GM12891 (cell line): Measurements from ENCODE around the gene SYVN1.

Source experiments
- DNase-seq: peaks from one replicate; pipeline ENCODE4 v3.0.0; 2011; ENCODE audit warnings: low spot score; ENCODE audit not compliant: insufficient read length
- FAIRE-seq: peaks from 2 replicates; lab custom pipeline; 2011; peaks lifted over from hg19 to GRCh38; lab: Jason Lieb, UNC
- PAX5 ChIP-seq: IDR thresholded peaks from 2 replicates; pipeline ENCODE4 v1.6.1; 2011; ENCODE audit warnings: low read length, moderate library complexity, mild to moderate bottlenecking; ENCODE audit not compliant: insufficient read depth, severe bottlenecking
- POLR2A ChIP-seq: IDR thresholded peaks from 2 replicates; pipeline ENCODE4 v1.6.1; 2011; ENCODE audit warnings: low read depth, low read length, control low read depth
- POLR2AphosphoS5 ChIP-seq: IDR thresholded peaks from 2 replicates; pipeline ENCODE4 v1.6.1; 2011; ENCODE audit warnings: low read depth, low read length, control low read depth
- POU2F2 ChIP-seq: IDR thresholded peaks from 2 replicates; pipeline ENCODE4 v1.6.1; 2011; ENCODE audit warnings: low read depth, mild to moderate bottlenecking, control low read depth, low read length, moderate library complexity
- SPI1 ChIP-seq: IDR thresholded peaks from 2 replicates; pipeline ENCODE4 v1.6.1; 2011; ENCODE audit warnings: low read depth, low read length, control low read depth
- TAF1 ChIP-seq: IDR thresholded peaks from 2 replicates; pipeline ENCODE4 v1.6.1; 2011; ENCODE audit warnings: low read depth, low read length, control low read depth

The SYVN1 gene

GRCh38 chr11:65127473-65128181, 6.7 kb downstream of the SYVN1 start:
- no peak for FAIRE-seq
- no peak for TF ChIP-seq TAF1
- no peak for TF ChIP-seq POU2F2
- TF ChIP-seq POLR2AphosphoS5: no peak; the same call in 1 of the 2 replicates
- TF ChIP-seq PAX5: no peak
- no peak for TF ChIP-seq POLR2A
- TF ChIP-seq SPI1: no peak

GRCh38 chr11:65126624-65127274, 7.6 kb downstream of the SYVN1 start:
- FAIRE-seq (no peak), DNase-seq (no peak)
- TF ChIP-seq POLR2AphosphoS5 (peak; percentile 51; the same call in 1 of the 2 replicates), POU2F2 (no peak), TAF1 (no peak), PAX5 (no peak), SPI1 (no peak), POLR2A (no peak; the same call in 1 of the 2 replicates)

More at GRCh38 chr11:65127473-65128181, 6.7 kb downstream of the SYVN1 start:
- DNase-seq: no peak

GRCh38 chr11:65125197-65126056, 8.9 kb downstream of the SYVN1 start:
- TF ChIP-seq POLR2AphosphoS5 (no peak), POU2F2 (no peak), POLR2A (no peak), SPI1 (no peak), TAF1 (no peak), PAX5 (no peak)
- no peak for FAIRE-seq
- no peak for DNase-seq

DNA sequence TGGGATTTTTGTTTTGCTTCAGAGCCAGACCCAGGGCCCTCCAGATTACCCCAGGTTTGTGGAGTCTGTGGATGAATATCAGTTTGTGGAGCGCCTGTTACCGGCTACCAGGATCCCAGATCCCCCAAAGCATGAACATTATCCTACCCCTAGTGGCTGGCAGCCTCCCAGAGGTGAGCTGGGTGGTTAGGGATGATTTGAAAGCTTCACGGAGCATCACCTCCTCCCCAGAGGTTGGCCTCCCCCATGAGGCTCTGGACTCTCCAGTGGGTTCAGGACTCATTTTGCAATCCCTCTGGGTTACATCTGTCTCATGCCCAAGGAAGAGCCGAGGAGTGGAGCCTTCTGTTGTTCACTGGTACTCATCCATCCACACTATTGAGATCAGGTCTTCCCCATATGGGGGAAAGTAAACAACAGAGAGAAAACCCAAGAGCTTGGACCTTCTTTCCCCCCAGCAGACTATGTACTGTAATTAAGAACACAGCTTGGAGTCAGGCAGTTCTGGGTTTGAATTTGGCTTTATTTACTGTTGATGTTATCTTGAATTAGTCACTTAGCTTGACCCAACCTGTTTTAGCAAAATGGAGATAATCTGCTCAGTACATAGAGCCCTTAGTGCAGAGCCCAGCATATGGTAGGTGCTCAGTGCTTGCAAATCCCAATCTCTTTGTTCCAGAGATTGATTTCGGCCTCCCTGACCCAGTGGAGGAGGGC, 9.7 kb downstream of the SYVN1 start:
- no peak for TF ChIP-seq POLR2A
- TF ChIP-seq PAX5: no peak
- TF ChIP-seq POLR2AphosphoS5: no peak
- no peak for TF ChIP-seq TAF1
- TF ChIP-seq POU2F2: no peak
- no peak for TF ChIP-seq SPI1
- DNase-seq (no peak), FAIRE-seq (no peak)

GRCh38 chr11:65121865-65122696, 12.2 kb downstream of the SYVN1 start, which contains the start of the genes FAU and MRPL49:
TSS of gene FAU (minus strand) at chr11:65122134. CDS start at chr11:65121813, 321 bp downstream.
TSS of gene MRPL49 (plus strand) at chr11:65122321. CDS start at chr11:65122347, 26 bp downstream.
- TF ChIP-seq POLR2AphosphoS5: peak; percentile 91
- TF ChIP-seq PAX5: no peak
- peak; percentile 52; the same call in 1 of the 2 replicates for TF ChIP-seq POU2F2
- peak; percentile 72 for TF ChIP-seq SPI1
- TF ChIP-seq TAF1: peak; percentile 95
- TF ChIP-seq POLR2A: peak; percentile 92
- FAIRE-seq (peak; percentile 100), DNase-seq (peak; percentile 95)

GRCh38 chr11:65121447-65121864, 12.9 kb downstream of the SYVN1 start:
- TF ChIP-seq TAF1 (no peak), POU2F2 (no peak), POLR2A (no peak), PAX5 (no peak), POLR2AphosphoS5 (no peak), SPI1 (no peak)
- DNase-seq (no peak), FAIRE-seq (peak; percentile 76)

DNA sequence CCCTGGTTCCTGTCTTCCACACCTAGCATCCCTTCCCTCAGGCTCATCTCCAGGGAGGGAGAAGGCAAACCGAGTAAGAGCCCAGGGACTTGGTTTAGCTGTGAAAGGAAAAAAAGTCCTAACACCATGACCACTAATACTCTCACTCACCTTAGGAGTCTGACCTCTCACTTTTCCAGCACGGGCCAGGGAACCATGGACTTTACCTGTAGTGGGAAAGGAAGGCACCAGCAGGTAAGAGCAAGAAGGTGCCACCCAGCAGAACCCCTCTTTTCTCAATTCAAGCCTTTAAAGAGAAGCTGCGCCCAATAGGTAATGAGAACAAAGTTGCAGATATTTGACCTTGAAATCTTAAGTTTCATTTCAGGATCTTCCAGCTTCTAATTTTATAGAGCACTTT, 13.5 kb downstream of the SYVN1 start:
- FAIRE-seq: no peak
- no peak for DNase-seq
- TF ChIP-seq POU2F2 (no peak), POLR2AphosphoS5 (0 out of 2 replicates have a peak, but pooled peaks have one; percentile 18), TAF1 (no peak)
